Measurements from ENCODE around the gene TMEM219.

Gene TMEM219

GRCh38 chr16:29921034-29921385, 40.9 kb upstream of the TMEM219 start:
- H3K4me3 ChIP-seq (ENCODE audit: control insufficient read depth, low read depth, low read length): no peak overlapping the region
- no peak for DNase-seq (ENCODE audit: low read depth)
- TF ChIP-seq, protein P1, sequence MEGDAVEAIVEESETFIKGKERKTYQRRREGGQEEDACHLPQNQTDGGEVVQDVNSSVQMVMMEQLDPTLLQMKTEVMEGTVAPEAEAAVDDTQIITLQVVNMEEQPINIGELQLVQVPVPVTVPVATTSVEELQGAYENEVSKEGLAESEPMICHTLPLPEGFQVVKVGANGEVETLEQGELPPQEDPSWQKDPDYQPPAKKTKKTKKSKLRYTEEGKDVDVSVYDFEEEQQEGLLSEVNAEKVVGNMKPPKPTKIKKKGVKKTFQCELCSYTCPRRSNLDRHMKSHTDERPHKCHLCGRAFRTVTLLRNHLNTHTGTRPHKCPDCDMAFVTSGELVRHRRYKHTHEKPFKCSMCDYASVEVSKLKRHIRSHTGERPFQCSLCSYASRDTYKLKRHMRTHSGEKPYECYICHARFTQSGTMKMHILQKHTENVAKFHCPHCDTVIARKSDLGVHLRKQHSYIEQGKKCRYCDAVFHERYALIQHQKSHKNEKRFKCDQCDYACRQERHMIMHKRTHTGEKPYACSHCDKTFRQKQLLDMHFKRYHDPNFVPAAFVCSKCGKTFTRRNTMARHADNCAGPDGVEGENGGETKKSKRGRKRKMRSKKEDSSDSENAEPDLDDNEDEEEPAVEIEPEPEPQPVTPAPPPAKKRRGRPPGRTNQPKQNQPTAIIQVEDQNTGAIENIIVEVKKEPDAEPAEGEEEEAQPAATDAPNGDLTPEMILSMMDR (IDR thresholded peaks at IDR 0.05; ENCODE audit: control insufficient read depth, insufficient read depth, low read depth, low read length, missing control alignments): no peak

DNA sequence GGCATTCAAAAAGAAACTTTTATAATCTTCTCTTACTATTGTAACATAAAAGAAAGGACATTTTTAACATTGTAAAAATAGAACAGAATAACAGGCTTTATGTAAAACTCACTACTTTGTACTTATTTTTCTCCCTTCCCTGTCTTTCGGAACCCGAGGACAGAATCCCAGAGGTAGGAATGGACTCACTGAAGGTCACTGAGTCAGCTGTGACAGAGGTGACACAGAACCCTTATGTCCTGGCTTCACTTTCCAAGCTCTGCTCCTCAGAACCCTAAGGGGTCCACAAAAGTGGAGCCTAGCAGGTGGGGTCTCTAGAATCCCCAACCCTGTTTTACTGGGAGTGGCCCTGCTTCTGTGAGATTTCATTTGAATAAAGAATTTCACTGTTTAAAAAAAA, 39.6 kb upstream of the TMEM219 start:
- TF ChIP-seq, protein P1 (IDR thresholded peaks at IDR 0.05; ENCODE audit: control insufficient read depth, insufficient read depth, low read depth, low read length, missing control alignments): no peak
- DNase-seq (ENCODE audit: low read depth): no peak
- H3K4me3 ChIP-seq (ENCODE audit: control insufficient read depth, low read depth, low read length): no peak overlapping the region

DNA sequence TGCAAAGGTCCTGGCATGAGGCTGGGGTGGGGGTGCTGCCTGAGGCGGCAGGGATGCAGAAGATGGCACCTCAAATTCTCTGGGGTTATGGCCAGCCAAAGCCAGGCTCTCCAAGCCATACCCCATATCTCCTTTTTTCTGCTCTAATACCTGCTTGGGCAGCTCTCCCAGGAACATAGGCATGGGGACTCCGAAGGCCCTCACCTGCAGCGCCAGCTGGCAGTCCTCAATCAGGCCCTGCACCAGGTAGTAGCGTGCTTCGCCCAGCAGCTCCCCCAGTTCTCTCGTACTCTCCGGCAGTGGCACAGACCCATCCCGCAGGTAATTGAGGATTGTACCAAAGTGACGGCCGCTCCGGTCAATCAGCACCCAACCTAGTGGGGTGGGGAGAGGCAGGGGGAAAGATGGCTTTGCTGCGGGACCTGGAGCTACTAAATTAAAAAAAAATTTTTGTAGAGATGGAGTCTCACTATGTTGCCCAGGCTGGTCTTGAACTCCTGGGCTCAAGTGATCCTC, 38.8 kb upstream of the TMEM219 start:
- no peak overlapping the region for H3K4me3 ChIP-seq (ENCODE audit: control insufficient read depth, low read depth, low read length)
- TF ChIP-seq, protein P1 (IDR thresholded peaks at IDR 0.05; ENCODE audit: control insufficient read depth, insufficient read depth, low read depth, low read length, missing control alignments): no peak
- DNase-seq (ENCODE audit: low read depth): no peak

GRCh38 chr16:29925105-29925756, 36.6 kb upstream of the TMEM219 start:
- peak overlapping the region; percentile 71 for H3K4me3 ChIP-seq (ENCODE audit: control insufficient read depth, low read depth, low read length)
- DNase-seq (ENCODE audit: low read depth): no peak
- TF ChIP-seq, protein P1 (IDR thresholded peaks at IDR 0.05; ENCODE audit: control insufficient read depth, insufficient read depth, low read depth, low read length, missing control alignments): no peak

GRCh38 chr16:29925781-29926710, 35.8 kb upstream of the TMEM219 start, which contains the start of gene KCTD13:
KCTD13 (minus strand) TSS chr16:29926226; CDS start chr16:29926033, 193 bp downstream.
- H3K4me3 ChIP-seq (ENCODE audit: control insufficient read depth, low read depth, low read length): peak within 1 kb of the TSS; percentile 71
- DNase-seq (ENCODE audit: low read depth): no peak
- TF ChIP-seq, protein P1 (IDR thresholded peaks at IDR 0.05; ENCODE audit: control insufficient read depth, insufficient read depth, low read depth, low read length, missing control alignments): no peak

DNA sequence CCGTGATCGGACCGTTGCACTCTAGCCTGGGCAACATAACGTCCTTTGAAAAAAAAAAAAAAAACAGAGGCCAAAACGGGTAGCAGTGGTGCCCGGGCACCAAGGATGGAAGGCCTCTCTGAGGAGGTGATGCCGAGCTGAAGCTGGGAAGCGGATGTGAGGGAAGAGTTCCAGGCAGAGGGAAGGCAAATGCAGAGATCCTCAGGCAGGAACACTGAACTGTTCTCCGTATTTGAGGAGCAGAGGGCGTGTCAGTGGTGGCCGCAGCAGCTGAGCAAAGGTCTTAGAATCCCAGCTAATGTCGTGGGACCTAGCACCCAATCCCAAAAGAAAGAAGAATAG, 35.2 kb upstream of the TMEM219 start:
- TF ChIP-seq, protein P1 (IDR thresholded peaks at IDR 0.05; ENCODE audit: control insufficient read depth, insufficient read depth, low read depth, low read length, missing control alignments): no peak
- DNase-seq (ENCODE audit: low read depth): no peak
- H3K4me3 ChIP-seq (ENCODE audit: control insufficient read depth, low read depth, low read length): peak overlapping the region; percentile 71
